ENCODE results near the gene GNMT. TPM values are rescaled to one million over a fixed set of nuclear protein-coding genes. Genes with fewer than 3 reads are reported as not detected.

The GNMT gene
- total and polyA plus RNA-seq, 9 of the 15 experiments (the other 6 are each of a cell fraction or from before 2014, with no cell fraction given): 0.11 to 0.29 (median 0.15) TPM; not detected in 6

DNA sequence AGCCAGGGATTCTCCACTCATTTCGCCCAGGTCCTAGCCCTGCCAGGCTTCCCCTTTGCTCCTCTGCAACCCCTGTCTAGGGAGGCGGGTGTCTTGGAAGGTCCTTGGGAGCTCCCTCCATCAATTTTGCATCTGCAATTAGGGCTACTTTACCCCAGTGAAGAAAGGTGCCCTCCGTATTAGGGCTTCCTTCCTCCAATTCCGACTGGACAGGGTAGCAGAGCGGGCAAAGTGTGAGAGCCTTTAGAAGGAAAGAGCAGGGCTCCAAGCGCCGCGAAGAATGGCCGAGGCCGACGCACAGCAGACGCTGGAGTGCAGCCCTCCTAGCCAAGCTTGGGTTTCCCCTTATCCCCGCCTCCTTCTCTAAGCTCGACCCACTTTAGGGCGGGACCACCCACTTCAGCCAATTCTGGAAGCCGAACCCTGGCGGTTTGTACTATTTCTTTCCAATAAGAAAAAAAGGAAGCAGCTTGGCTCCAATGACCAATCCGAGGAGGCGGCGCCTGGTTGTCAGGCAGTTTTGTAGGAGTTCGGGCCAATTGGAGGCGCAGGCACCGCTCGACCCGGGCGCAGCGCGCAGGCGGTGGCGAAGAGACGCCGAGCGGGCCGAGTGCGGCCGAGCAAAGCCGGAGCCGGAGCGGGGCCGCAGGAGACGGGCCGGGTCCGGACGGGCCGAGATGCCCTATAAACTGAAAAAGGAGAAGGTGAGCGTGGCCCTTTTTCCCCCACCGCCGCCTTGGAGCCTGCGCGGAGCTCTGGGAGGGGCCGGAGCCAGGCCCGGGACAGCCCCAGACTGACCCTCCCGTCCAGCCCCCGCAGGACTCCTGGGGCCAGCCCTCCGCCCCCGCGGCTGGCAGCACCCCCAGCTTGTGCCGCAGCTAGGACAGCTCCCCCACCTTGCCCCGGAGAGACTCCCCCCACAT lies 23.7 kb downstream of the GNMT start, which contains the start of gene PPP2R5D (continued):
- TF ChIP-seq, protein P1, sequence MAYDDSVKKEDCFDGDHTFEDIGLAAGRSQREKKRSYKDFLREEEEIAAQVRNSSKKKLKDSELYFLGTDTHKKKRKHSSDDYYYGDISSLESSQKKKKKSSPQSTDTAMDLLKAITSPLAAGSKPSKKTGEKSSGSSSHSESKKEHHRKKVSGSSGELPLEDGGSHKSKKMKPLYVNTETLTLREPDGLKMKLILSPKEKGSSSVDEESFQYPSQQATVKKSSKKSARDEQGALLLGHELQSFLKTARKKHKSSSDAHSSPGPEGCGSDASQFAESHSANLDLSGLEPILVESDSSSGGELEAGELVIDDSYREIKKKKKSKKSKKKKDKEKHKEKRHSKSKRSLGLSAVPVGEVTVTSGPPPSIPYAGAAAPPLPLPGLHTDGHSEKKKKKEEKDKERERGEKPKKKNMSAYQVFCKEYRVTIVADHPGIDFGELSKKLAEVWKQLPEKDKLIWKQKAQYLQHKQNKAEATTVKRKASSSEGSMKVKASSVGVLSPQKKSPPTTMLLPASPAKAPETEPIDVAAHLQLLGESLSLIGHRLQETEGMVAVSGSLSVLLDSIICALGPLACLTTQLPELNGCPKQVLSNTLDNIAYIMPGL (CRISPR knock-in tag; IDR thresholded peaks at IDR 0.05): peak; percentile 28; the same call in 1 of the 2 replicates
- no peak for TF ChIP-seq ZNF3 (CRISPR knock-in tag; IDR thresholded peaks at IDR 0.05)
- peak; percentile 81 for TF ChIP-seq HNRNPLL (IDR thresholded peaks at IDR 0.05; ENCODE audit: low read depth, low read length, poor library complexity, severe bottlenecking)
- TF ChIP-seq U2AF1 (optimal IDR thresholded peaks at IDR 0.05; ENCODE audit: low read depth, low read length): no peak
- TF ChIP-seq, protein P2, sequence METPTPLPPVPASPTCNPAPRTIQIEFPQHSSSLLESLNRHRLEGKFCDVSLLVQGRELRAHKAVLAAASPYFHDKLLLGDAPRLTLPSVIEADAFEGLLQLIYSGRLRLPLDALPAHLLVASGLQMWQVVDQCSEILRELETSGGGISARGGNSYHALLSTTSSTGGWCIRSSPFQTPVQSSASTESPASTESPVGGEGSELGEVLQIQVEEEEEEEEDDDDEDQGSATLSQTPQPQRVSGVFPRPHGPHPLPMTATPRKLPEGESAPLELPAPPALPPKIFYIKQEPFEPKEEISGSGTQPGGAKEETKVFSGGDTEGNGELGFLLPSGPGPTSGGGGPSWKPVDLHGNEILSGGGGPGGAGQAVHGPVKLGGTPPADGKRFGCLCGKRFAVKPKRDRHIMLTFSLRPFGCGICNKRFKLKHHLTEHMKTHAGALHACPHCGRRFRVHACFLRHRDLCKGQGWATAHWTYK (CRISPR knock-in tag; IDR thresholded peaks at IDR 0.05): no peak
- peak; percentile 1; the same call in 1 of the 2 replicates for TF ChIP-seq ZBTB1 (CRISPR knock-in tag; IDR thresholded peaks at IDR 0.05; ENCODE audit: borderline replicate concordance, low read depth)
- TF ChIP-seq KAT2B (IDR thresholded peaks at IDR 0.05; ENCODE audit: low read depth, low read length): no peak
- TF ChIP-seq, protein P3, sequence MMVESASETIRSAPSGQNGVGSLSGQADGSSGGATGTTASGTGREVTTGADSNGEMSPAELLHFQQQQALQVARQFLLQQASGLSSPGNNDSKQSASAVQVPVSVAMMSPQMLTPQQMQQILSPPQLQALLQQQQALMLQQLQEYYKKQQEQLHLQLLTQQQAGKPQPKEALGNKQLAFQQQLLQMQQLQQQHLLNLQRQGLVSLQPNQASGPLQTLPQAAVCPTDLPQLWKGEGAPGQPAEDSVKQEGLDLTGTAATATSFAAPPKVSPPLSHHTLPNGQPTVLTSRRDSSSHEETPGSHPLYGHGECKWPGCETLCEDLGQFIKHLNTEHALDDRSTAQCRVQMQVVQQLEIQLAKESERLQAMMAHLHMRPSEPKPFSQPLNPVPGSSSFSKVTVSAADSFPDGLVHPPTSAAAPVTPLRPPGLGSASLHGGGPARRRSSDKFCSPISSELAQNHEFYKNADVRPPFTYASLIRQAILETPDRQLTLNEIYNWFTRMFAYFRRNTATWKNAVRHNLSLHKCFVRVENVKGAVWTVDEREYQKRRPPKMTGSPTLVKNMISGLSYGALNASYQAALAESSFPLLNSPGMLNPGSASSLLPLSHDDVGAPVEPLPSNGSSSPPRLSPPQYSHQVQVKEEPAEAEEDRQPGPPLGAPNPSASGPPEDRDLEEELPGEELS (CRISPR knock-in tag; IDR thresholded peaks at IDR 0.05; ENCODE audit: borderline replicate concordance): no peak
- no peak for TF ChIP-seq HIVEP1 (CRISPR knock-in tag; IDR thresholded peaks at IDR 0.05)
- 0 out of 2 replicates have a peak, but pooled peaks have one; percentile 13 for TF ChIP-seq SOX6 (IDR thresholded peaks at IDR 0.05)
- TF ChIP-seq ELF2 (CRISPR knock-in tag; IDR thresholded peaks at IDR 0.05): no peak
- TF ChIP-seq ZSCAN32 (CRISPR knock-in tag; IDR thresholded peaks at IDR 0.05): no peak
- TF ChIP-seq LCOR (CRISPR knock-in tag; IDR thresholded peaks at IDR 0.05): peak; percentile 66; the same call in 1 of the 2 replicates
- TF ChIP-seq, protein P4, sequence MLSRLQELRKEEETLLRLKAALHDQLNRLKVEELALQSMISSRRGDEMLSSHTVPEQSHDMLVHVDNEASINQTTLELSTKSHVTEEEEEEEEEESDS (CRISPR knock-in tag; IDR thresholded peaks at IDR 0.05): no peak
- TF ChIP-seq, protein P5, sequence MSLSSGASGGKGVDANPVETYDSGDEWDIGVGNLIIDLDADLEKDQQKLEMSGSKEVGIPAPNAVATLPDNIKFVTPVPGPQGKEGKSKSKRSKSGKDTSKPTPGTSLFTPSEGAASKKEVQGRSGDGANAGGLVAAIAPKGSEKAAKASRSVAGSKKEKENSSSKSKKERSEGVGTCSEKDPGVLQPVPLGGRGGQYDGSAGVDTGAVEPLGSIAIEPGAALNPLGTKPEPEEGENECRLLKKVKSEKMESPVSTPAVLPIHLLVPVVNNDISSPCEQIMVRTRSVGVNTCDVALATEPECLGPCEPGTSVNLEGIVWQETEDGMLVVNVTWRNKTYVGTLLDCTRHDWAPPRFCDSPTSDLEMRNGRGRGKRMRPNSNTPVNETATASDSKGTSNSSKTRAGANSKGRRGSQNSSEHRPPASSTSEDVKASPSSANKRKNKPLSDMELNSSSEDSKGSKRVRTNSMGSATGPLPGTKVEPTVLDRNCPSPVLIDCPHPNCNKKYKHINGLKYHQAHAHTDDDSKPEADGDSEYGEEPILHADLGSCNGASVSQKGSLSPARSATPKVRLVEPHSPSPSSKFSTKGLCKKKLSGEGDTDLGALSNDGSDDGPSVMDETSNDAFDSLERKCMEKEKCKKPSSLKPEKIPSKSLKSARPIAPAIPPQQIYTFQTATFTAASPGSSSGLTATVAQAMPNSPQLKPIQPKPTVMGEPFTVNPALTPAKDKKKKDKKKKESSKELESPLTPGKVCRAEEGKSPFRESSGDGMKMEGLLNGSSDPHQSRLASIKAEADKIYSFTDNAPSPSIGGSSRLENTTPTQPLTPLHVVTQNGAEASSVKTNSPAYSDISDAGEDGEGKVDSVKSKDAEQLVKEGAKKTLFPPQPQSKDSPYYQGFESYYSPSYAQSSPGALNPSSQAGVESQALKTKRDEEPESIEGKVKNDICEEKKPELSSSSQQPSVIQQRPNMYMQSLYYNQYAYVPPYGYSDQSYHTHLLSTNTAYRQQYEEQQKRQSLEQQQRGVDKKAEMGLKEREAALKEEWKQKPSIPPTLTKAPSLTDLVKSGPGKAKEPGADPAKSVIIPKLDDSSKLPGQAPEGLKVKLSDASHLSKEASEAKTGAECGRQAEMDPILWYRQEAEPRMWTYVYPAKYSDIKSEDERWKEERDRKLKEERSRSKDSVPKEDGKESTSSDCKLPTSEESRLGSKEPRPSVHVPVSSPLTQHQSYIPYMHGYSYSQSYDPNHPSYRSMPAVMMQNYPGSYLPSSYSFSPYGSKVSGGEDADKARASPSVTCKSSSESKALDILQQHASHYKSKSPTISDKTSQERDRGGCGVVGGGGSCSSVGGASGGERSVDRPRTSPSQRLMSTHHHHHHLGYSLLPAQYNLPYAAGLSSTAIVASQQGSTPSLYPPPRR (CRISPR knock-in tag; IDR thresholded peaks at IDR 0.05; ENCODE audit: borderline replicate concordance): no peak; the same call in 1 of the 2 replicates

All from K562 (cell line).